ENCODE data around the gene UTP14A.
"Not testable (repeated sequence)": the region's sequence is repeated elsewhere in the genome, so short reads cannot be mapped to it uniquely, and the experiment has no call there.

The UTP14A gene, protein sequence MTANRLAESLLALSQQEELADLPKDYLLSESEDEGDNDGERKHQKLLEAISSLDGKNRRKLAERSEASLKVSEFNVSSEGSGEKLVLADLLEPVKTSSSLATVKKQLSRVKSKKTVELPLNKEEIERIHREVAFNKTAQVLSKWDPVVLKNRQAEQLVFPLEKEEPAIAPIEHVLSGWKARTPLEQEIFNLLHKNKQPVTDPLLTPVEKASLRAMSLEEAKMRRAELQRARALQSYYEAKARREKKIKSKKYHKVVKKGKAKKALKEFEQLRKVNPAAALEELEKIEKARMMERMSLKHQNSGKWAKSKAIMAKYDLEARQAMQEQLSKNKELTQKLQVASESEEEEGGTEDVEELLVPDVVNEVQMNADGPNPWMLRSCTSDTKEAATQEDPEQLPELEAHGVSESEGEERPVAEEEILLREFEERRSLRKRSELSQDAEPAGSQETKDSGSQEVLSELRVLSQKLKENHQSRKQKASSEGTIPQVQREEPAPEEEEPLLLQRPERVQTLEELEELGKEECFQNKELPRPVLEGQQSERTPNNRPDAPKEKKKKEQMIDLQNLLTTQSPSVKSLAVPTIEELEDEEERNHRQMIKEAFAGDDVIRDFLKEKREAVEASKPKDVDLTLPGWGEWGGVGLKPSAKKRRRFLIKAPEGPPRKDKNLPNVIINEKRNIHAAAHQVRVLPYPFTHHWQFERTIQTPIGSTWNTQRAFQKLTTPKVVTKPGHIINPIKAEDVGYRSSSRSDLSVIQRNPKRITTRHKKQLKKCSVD

DNA sequence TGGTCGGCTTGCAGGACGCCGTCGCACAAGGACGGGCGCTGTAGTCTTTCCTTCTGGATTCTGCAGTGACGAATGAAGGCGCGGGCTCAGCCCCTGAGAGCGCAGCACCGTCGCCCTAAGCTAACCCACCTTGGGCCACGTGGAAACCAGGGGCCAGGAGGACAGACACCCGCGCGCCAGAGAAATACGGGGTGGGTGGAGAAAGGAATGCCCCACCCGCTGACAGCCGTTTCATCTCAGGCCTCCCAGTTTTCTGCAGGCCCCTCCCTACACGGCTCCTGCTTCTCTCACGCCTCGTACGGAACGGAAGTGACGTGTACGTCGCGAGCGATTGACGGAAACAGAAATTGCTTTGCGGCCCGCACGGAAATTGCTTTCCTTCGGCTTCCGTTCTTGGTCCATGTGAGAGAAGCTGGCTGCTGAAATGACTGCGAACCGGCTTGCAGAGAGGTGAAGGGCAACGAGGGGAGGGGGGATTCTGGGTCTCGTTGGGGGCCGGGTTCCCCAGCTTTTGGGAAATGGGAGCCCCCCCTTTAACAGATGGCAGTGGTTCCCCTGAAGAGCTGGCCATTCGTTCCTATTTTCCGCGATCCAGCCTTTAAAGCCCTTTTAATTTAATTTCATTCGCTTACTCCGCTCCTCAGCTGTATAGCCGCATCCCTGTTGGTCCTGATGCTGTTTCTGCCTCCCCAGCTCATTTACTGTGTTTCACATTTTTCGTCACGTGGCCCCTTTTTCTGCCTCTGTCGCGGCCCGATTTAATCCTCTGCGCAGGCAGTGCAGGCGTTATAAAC, at the start of gene UTP14A:
Gene UTP14A (plus strand): TSS at position 378 of the 794 bp plus-strand sequence. CDS start 47 bp downstream, at position 425.
- Histone ChIP-seq H3K9me3 (ENCODE audit: insufficient read depth, low read depth, low read length) (no peaks in the 10 kb centered on the region), H3K4me1 (ENCODE audit: insufficient read depth, low read length) (no peaks in the 10 kb centered on the region), H3K36me3 (ENCODE audit: insufficient read depth, low read depth, low read length) (peaks cover 32% of the 10 kb centered on the region), H3K27me3 (ENCODE audit: insufficient read depth, low read length) (no peaks in the 10 kb centered on the region), H3K27ac (ENCODE audit: low read length) (peak within 1 kb of the TSS; percentile 71), H3K4me3 (ENCODE audit: low read length) (peak within 1 kb of the TSS; percentile 95), H3K9ac (ENCODE audit: low read depth, low read length) (peak within 1 kb of the TSS; percentile 96)

DNA sequence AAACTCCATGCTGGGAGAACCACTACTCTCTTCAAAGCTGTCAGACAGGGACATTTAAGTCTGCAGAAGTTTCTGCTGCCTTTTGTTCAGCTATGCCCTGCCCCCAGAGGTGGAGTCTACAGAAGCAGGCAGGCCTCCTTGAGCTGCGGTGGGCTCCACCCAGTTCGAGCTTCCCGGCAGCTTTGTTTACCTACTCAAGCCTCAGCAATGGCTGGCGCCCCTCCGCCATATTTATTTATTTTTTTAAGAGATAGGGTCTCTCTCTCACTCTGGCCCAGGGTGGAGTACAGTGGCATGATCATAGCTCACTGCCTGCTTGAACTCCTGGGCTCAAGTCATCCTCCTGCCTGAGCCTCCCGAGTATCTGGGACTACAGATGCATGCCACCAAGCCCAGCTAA, 46.8 kb upstream of the UTP14A start:
- not testable (repeated sequence) for H3K36me3 ChIP-seq (ENCODE audit: insufficient read depth, low read depth, low read length); H3K9ac ChIP-seq (ENCODE audit: low read depth, low read length); H3K4me1 ChIP-seq (ENCODE audit: insufficient read depth, low read length); H3K4me3 ChIP-seq (ENCODE audit: low read length); H3K27me3 ChIP-seq (ENCODE audit: insufficient read depth, low read length); H3K27ac ChIP-seq (ENCODE audit: low read length); H3K9me3 ChIP-seq (ENCODE audit: insufficient read depth, low read depth, low read length)

DNA sequence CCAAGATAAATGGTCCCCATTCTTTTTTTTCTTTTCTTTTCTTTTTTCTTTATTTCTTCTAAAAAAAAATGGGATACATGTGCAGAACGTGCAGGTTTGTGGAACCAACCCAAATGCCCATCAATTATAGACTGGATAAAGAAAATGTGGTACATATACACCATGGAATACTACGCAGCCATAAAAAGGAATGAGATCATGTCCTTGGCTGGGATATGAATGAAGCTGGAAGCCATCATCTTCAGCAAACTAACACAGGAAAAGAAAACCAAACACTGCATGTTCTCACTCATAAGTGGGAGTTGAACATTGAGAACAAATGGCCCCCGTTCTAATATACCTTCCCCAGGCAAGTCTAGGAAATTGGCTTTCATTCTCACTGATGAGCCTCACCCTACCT, 39.6 kb upstream of the UTP14A start:
- H3K27me3 ChIP-seq (ENCODE audit: insufficient read depth, low read length); H3K36me3 ChIP-seq (ENCODE audit: insufficient read depth, low read depth, low read length); H3K9me3 ChIP-seq (ENCODE audit: insufficient read depth, low read depth, low read length); H3K4me1 ChIP-seq (ENCODE audit: insufficient read depth, low read length); H3K4me3 ChIP-seq (ENCODE audit: low read length); H3K27ac ChIP-seq (ENCODE audit: low read length); H3K9ac ChIP-seq (ENCODE audit: low read depth, low read length): not testable (repeated sequence)

DNA sequence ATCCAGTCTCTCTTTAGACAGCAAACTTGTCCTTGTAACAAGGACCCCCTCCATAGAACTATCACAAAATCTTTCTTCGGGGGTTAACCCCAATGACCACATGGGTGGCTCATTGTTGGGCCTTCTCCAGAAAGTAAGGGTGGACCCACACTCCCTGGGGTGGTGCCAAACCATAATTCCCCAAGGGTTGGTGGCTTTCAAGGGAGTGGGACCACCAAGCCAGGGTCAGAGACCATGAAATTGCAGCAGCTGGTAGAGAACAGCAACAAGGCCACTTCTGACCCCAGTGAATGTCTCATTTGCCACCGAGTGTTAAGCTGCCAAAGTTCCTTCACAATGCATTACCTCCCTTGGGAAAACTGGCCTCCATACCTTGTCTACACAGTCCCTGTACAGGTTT, 33.4 kb upstream of the UTP14A start:
- Histone ChIP-seq H3K27me3 (ENCODE audit: insufficient read depth, low read length) (no peaks in the 10 kb centered on the region), H3K9me3 (ENCODE audit: insufficient read depth, low read depth, low read length) (no peaks in the 10 kb centered on the region)

DNA sequence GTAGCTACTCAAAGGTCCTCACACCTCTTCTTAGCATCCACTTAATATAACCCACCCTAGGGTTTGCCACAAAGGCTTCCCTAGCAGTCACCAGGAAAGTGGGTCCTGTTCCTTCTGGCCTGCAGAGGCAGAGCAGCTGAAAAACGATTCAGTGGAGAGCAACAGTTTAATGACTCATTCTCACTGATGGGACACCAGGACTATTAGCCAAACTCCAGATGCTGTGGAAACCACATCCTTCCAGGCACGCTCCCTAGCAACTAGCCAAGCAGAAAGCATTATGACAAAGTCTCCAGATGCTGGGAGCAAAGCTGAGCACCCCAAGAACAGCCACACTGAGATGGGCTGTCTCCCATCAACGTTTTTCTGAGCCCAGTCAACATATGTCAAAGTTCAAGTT, 30.3 kb upstream of the UTP14A start:
- no peaks in the 10 kb centered on the region for H3K4me1 ChIP-seq (ENCODE audit: insufficient read depth, low read length)
- H3K4me3 ChIP-seq (ENCODE audit: low read length), result no peak overlapping the region
- H3K9ac ChIP-seq (ENCODE audit: low read depth, low read length), result no peak overlapping the region
- no peaks in the 10 kb centered on the region for H3K36me3 ChIP-seq (ENCODE audit: insufficient read depth, low read depth, low read length)
- H3K27ac ChIP-seq (ENCODE audit: low read length), result no peak overlapping the region
- no peaks in the 10 kb centered on the region for H3K9me3 ChIP-seq (ENCODE audit: insufficient read depth, low read depth, low read length)
- no peaks in the 10 kb centered on the region for H3K27me3 ChIP-seq (ENCODE audit: insufficient read depth, low read length)

More for the DNA sequence above, 33.4 kb upstream of the UTP14A start:
- Histone ChIP-seq H3K4me1 (ENCODE audit: insufficient read depth, low read length) (no peaks in the 10 kb centered on the region), H3K36me3 (ENCODE audit: insufficient read depth, low read depth, low read length) (no peaks in the 10 kb centered on the region), H3K4me3 (ENCODE audit: low read length) (no peak overlapping the region), H3K27ac (ENCODE audit: low read length) (no peak overlapping the region), H3K9ac (ENCODE audit: low read depth, low read length) (no peak overlapping the region)

DNA sequence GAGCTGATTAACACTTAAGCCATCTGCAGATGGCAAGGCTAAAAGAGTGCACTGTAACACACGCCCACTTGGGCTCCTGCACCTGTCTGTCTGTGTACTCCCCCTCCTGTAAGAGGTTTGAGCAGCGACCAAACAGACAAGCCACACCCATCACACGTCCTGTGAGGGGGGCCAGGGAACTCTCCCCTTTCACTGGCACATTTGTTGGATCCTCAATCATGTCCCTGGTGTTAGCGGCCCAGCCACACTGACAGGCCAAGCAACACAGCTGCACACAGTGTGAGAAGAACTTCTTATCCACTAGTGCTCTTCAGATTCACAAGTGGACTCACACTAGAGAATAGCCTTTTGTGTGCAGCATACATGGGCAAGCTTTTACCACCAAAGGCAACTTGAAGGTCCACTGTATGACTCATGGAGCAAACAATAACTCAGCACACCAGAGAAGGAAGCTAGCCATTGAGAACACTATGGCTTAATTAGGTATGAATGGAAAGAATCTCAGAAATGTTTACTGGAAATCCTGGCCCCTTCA, 29.1 kb upstream of the UTP14A start:
- no peaks in the 10 kb centered on the region for H3K27me3 ChIP-seq (ENCODE audit: insufficient read depth, low read length)
- no peaks in the 10 kb centered on the region for H3K9me3 ChIP-seq (ENCODE audit: insufficient read depth, low read depth, low read length)
- H3K4me1 ChIP-seq (ENCODE audit: insufficient read depth, low read length), result no peaks in the 10 kb centered on the region
- H3K27ac ChIP-seq (ENCODE audit: low read length), result no peak overlapping the region
- no peak overlapping the region for H3K9ac ChIP-seq (ENCODE audit: low read depth, low read length)
- H3K4me3 ChIP-seq (ENCODE audit: low read length), result no peak overlapping the region
- H3K36me3 ChIP-seq (ENCODE audit: insufficient read depth, low read depth, low read length), result no peaks in the 10 kb centered on the region

DNA sequence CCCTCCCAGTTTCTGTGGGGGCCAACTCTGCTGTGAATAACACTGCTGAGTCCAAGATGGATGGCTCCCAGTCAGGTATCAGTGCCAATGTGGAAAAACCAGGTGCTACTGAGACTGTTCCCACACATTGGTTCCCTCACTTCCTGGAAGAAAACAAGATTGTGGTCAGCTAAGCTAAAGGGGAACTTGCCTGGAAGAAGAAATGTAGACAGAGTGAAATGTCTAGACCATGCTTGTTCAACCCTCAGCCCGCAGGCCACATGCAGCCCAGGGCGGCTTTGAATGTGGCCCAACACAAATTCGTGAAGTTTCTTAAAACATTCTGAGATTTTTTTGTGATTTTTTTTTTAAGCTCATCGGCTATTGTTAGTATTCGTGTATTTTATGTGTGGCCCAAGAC, 28.6 kb upstream of the UTP14A start:
- Histone ChIP-seq H3K27me3 (ENCODE audit: insufficient read depth, low read length) (no peaks in the 10 kb centered on the region), H3K36me3 (ENCODE audit: insufficient read depth, low read depth, low read length) (no peaks in the 10 kb centered on the region), H3K4me1 (ENCODE audit: insufficient read depth, low read length) (no peaks in the 10 kb centered on the region), H3K9ac (ENCODE audit: low read depth, low read length) (no peak overlapping the region), H3K27ac (ENCODE audit: low read length) (no peak overlapping the region), H3K9me3 (ENCODE audit: insufficient read depth, low read depth, low read length) (no peaks in the 10 kb centered on the region), H3K4me3 (ENCODE audit: low read length) (no peak overlapping the region)

DNA sequence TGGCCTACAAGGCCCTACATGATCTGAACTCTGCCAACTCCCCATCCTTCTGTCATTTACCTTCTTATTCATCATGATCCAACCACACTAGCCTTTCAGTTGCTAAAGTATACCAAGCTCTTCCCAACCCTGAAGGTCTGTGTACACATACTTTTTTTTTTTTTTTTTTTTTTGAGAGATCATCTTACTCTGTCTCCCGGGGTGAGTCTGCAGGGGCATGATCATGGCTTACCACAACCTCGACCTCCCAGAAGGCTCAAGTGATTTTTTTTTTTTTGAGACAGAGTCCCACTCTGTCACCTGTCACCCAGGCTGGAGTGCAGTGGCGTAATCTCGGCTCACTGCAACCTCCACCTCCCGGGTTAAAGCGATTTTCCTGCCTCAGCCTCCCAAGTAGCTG, 5.9 kb upstream of the UTP14A start:
- Histone ChIP-seq H3K27ac (ENCODE audit: low read length) (no peak overlapping the region), H3K36me3 (ENCODE audit: insufficient read depth, low read depth, low read length) (no peaks in the 10 kb centered on the region), H3K27me3 (ENCODE audit: insufficient read depth, low read length) (no peaks in the 10 kb centered on the region), H3K9ac (ENCODE audit: low read depth, low read length) (no peak overlapping the region), H3K4me3 (ENCODE audit: low read length) (no peak overlapping the region), H3K9me3 (ENCODE audit: insufficient read depth, low read depth, low read length) (no peaks in the 10 kb centered on the region), H3K4me1 (ENCODE audit: insufficient read depth, low read length) (no peaks in the 10 kb centered on the region)

DNA sequence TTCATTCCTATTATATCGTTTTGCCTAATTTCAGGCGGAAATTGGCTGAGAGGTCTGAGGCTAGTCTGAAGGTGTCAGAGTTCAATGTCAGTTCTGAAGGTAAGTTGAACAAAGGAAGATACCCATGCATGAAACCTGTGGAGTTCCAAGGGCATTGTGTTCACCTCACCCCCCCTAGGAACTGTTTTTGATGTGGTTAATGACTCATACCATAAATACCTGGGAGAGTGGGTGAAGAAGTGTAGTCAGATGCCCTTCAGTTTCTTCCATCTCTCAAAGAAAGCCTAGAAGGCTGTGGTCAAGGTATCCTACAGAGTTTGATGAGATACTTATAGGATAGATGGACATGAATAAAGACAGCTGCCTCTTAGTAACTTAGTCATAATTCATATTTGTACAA, 2.7 kb downstream of the UTP14A start:
- Histone ChIP-seq H3K9ac (ENCODE audit: low read depth, low read length) (no peak overlapping the region), H3K27me3 (ENCODE audit: insufficient read depth, low read length) (no peaks in the 10 kb centered on the region), H3K4me3 (ENCODE audit: low read length) (no peak overlapping the region), H3K9me3 (ENCODE audit: insufficient read depth, low read depth, low read length) (no peaks in the 10 kb centered on the region), H3K36me3 (ENCODE audit: insufficient read depth, low read depth, low read length) (peaks cover 57% of the 10 kb centered on the region), H3K4me1 (ENCODE audit: insufficient read depth, low read length) (no peaks in the 10 kb centered on the region), H3K27ac (ENCODE audit: low read length) (no peak overlapping the region)

DNA sequence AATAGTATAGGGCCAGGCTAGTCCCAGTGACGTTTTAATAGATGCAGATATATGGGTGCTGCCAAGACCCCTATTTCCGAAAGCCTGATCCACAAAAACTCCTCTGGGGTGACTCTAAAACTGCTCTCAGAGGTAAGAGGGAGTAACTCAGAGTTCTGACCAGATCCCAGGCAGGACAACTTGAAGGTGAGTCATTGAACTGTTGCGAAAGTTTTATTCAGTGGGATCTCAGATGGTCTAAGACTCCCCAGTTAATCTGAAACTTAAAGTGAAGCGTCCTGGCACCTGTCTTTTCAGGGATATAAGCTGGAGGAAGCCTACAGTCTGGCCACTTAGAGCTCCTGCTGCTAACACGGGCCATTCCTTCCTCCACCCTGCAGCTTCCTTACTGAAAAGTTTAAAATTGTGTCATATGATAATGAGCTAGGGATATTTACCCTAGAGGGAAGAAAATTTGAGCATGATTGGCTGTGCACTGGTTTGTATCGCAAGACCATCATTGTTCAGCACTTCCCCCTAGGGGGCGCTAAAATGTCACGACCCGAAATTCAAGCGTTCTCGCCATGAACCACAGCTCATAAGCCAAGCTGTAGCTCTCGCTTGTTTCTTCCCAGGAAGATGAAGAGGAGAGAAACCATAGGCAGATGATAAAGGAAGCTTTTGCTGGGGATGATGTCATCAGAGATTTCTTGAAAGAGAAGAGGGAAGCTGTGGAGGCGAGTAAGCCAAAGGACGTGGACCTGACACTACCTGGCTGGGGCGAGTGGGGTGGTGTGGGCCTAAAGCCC, 19.5 kb downstream of the UTP14A start:
- Histone ChIP-seq H3K27me3 (ENCODE audit: insufficient read depth, low read length) (no peaks in the 10 kb centered on the region), H3K9me3 (ENCODE audit: insufficient read depth, low read depth, low read length) (no peaks in the 10 kb centered on the region), H3K9ac (ENCODE audit: low read depth, low read length) (no peak overlapping the region), H3K4me1 (ENCODE audit: insufficient read depth, low read length) (no peaks in the 10 kb centered on the region), H3K27ac (ENCODE audit: low read length) (no peak overlapping the region), H3K4me3 (ENCODE audit: low read length) (no peak overlapping the region), H3K36me3 (ENCODE audit: insufficient read depth, low read depth, low read length) (peaks cover 80% of the 10 kb centered on the region)

DNA sequence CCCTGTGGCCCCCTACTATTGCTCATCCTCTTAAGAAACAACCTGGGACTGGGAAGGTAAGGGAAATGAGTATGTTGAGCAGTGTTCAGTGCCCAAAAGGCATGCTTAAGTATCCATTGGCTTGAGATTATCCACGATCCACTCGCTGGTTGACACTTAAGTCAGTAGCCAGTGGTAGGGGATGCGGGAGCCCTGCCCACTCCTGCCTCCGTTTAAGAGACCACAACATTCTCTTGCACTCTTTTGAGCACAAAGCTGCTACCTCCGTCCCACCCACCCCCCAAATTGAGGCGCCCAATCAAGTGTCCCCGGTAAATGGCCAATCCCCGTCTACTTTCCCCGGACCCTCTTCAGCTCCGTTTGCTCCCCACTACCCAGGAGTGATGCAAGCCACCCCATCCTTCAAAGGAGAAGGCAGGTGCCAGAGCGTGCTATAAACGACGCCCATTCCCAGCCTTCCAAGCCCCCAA, 25.0 kb downstream of the UTP14A start:
- Histone ChIP-seq H3K36me3 (ENCODE audit: insufficient read depth, low read depth, low read length) (peaks cover 33% of the 10 kb centered on the region), H3K9ac (ENCODE audit: low read depth, low read length) (peak overlapping the region; percentile 82), H3K27ac (ENCODE audit: low read length) (no peak overlapping the region), H3K4me1 (ENCODE audit: insufficient read depth, low read length) (no peaks in the 10 kb centered on the region), H3K4me3 (ENCODE audit: low read length) (peak overlapping the region; percentile 82), H3K9me3 (ENCODE audit: insufficient read depth, low read depth, low read length) (no peaks in the 10 kb centered on the region), H3K27me3 (ENCODE audit: insufficient read depth, low read length) (peaks cover 36% of the 10 kb centered on the region)
